ENCODE measurements around the gene TXLNB.

The TXLNB gene

GRCh38 chr6:139282684-139283083 is 9.1 kb downstream of the TXLNB start:
- DNase-seq = no peak
- intact Hi-C loops (cut with DNase I) = no loop called here

DNA sequence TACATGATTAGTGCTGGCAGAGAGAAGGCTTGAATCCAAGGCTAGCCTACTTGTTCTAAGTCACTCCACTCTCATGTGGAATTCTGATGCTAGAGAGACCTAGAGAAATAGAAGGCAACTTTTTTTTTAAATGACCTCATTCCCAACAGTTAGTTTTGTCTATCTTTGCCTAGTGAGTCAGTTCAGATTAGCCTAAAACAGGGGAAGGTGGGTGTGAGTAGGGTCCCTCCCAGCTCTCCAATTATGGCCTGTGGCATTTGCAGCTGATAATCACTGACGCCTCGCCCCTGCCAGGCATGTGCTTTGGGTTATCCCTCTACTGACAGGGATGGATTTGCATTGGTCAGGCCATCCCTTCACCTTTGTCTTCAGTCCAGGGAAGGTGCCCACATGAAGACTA is 13.6 kb downstream of the TXLNB start:
- no peak for DNase-seq
- intact Hi-C loops (cut with DNase I) = no loop called here

- intact Hi-C loops (cut with DNase I) = no loop called here
- DNase-seq = no peak
These were observed 14.2 kb downstream of the TXLNB start for GRCh38 chr6:139277587-139277986.

- DNase-seq = no peak
- intact Hi-C loops (cut with DNase I) = no loop called here
These were observed 14.6 kb downstream of the TXLNB start for GRCh38 chr6:139277161-139277560.

DNA sequence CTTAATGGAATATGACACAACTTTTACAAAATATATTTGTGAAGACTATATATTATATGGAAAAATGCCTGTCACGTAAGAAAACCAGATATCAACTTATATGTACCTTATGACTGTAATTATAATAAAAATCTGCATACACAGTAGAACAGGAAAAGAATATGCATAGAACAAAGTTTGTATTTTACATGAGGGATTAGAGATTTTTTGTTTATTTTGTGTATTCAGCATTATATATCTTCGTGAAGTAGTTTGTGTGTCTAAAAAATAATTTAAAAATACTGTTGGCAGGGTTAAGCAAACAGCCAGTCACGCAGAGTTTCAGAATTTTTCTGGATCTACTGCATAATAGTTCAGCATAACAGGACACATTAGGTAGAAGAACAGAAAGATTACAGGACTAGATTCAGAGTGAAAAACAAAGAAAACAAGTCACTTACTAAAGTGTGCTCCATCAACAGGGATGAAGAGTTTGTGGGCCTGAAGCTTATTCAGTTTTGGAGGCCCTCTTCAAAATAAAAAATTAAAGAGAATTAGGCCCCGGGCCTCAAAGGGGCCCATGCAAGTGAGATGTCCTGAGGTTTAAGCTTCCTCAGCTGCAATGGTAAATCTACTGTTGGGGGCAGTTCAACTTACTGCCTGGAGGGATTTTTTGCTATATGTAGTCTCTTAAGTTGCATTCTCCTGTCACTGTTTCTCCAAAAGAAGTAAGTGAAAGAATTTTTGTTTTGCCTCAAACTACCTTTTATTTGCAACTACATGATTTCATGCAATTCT is 16.3 kb downstream of the TXLNB start:
- no peak for DNase-seq
- intact Hi-C loops (cut with DNase I) = no loop called here

- intact Hi-C loops (cut with DNase I) = no loop called here
- peak in 2 of 42 donors; percentile 7 to 25 for DNase-seq
These were observed 20.7 kb downstream of the TXLNB start for GRCh38 chr6:139271056-139271455.

DNA sequence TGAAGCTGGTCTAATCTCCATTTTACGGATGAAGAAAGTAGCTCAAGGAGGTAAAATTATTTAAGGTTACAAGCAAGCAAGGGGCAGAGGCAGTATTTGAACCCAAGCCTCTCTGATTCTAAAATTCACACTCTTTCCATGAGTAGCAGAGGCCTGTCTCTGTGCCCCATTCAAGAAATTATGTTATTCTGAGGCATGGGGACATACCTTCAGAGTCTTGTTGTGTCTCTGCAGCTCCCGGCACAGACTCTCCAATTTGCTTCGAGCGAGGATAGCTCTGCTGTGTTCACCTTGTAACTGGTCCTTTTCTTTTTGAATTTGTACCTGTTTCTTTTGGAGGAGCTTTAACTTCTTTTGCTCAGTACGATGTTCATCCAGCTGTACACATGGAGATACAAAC is 21.5 kb downstream of the TXLNB start:
- peak in 1 of 42 donors; percentile 20 for DNase-seq
- intact Hi-C loops (cut with DNase I) = no loop called here

DNA sequence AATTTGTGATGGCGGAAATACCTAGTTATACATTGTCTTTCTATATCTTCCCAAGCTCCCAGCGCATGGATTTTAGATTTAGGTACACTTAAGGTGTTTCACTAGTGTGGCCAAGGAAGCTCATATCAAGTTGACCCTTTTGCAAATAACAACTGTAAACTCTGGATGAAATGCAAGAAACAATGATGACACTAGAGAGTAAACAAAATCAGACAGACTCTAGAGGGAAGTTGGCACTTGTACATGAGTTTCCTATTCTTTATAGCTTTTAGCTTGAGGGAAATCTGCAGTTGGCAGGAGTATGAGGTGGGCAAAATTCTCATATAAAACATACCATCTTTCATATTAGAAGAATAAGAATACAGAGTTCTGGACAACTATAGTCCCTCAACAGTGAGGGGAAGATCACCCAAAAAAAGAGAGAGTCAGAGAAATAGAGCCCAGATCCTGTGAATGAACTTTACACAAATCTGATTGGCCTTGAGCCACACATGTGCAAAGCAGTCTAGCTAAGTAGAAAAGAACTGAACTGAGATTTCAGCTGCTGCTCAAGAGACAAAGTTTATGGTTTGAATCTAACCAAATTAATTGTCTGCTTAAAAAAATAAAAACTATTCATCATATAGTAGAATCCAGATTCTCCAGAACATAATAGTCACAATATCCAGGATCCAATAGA is 26.1 kb downstream of the TXLNB start:
- peak in 1 of 42 donors; percentile 8 for DNase-seq

DNA sequence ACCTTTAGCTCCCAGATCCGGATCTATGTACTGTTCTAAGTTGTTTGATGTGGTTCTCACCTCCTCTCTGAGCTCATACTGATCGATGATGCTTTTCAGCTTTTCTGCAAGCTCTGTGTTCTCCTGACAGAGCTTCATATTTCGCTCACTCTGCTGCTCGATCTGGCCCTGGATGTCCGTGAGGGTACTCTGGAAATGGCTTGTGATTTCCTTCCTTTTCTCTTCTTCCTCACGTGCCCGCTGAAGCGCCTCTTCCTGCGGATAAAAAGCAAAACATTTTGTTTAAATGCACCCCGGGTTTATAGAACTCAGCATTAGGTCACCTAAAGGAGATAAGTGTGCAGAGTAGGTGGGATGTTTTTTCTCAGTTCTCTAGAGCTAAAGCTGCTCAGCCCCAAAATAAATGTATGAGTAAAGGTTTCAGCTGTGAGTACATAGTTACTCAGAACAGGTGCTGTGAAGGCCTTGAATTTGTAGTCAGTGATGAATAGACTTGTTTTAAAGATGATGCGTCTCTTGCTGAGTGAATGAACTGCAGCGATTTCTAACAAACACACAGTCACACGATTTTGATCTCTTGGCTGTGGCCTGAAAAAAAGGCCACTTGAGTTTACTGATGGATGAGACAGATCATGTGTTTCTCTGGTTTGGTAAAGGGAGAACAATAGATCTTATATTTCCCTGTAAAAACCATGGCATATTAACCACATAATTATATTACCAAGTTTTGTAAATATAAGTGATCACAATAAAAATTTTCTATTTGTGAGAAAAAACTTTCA is 29.1 kb downstream of the TXLNB start:
- intact Hi-C loops (cut with DNase I) = no loop called here

More for the DNA sequence above, 26.1 kb downstream of the TXLNB start:
- intact Hi-C loops (cut with DNase I) = no loop called here

GRCh38 chr6:139257821-139258398 is 33.9 kb downstream of the TXLNB start:
- intact Hi-C loops (cut with DNase I) = no loop called here

More for the DNA sequence above, 29.1 kb downstream of the TXLNB start:
- DNase-seq = peak in 1 of 42 donors; percentile 29

DNA sequence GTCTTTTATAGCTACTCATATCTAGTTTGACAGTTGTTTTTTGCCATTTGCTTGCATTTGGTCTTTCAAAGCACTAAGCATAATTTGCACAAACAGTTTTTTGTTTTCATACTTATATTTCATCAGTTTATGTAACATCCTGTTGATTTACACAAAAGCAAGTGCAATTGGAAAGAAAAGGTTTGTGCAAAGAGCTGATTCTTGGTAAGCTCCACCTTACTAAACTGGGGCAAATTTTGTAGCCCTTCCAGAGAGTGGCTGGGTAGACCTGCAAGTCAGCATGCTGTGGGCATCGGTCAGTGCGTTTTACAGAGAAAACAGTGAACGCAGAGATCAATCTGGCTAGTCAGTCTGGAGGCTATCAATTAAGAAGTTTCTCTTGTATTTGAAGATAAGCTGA is 34.5 kb downstream of the TXLNB start:
- DNase-seq = peak in 1 of 42 donors; percentile 21
- intact Hi-C loops (cut with DNase I) = no loop called here

More at GRCh38 chr6:139257821-139258398, 33.9 kb downstream of the TXLNB start:
- DNase-seq = peak in 1 of 42 donors; percentile 25

DNA sequence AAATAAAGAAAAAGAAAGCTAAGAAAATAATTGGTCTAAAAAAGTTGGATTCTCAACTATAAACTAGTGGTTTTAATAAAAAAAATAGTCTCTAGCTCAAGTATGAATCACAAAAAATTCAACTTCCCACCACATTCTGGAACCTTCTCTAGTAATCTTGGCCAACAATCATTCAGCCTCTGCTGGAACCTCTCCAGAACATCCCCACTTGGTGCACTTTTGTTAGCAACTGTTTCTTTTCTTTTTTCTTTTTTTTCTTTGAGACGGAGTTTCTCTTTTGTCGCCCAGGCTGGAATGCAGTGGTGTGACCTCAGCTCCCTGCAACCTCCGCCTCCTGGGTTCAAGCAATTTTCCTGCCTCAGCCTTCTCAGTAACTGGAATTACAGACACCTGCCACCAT is 35.7 kb downstream of the TXLNB start:
- no peak for DNase-seq
- intact Hi-C loops (cut with DNase I) = no loop called here

- intact Hi-C loops (cut with DNase I) = no loop called here
- no peak for DNase-seq
These were observed 37.6 kb downstream of the TXLNB start for GRCh38 chr6:139254196-139254595.

DNA sequence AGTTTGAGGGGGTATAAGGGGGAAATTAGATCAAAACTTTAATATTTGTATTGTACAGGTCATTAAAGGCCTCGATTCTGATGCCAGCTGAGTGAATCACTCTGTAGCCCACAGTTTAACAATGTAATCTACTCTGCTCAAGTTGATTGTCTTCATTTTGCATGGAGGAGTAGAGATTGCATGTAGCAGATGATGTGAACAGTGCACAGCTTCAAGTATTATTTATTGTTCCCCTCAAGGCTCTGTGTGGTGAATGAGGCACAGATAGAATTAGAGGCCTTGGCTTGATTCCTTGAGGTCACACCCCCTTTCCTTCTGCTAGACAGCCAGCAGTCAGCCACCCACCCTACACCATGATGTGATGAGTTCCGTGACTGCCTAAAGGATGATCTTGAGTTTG is 38.1 kb downstream of the TXLNB start:
- peak in 1 of 42 donors; percentile 27 for DNase-seq
- intact Hi-C loops (cut with DNase I) = no loop called here

DNA sequence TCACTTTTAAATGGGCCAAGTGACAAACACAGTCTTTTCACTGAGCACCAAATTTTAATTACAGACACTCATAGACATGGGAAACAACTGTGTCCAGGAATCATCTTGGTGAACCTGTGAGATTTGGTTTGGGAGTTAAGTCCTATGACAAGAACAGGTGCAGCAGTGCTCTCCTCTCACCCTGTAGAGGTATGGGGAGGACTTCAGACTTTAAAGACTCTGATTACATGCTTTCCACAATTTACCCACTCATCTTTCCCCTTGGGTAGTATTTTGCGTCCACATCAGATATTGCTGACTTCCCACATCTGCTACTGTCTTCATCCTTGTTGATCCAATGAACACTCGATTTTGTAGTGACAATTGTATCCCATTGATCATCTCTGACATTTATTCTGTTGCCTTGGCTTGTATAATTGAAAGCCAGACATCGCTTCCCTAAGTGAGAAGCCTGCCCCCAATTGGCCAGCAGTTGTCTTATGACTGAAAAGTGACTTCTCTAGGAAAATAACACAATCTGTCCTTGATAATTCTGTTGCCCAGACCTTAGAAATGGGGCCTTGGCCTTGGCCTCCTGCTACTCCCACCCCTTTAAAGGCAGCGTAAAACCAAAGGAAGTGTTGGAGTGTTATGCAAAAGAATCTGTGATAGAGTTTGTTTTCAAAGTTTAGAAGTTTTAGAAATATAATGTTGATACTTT is 40.0 kb downstream of the TXLNB start:
- intact Hi-C loops (cut with DNase I) = no loop called here
- DNase-seq = no peak

DNA sequence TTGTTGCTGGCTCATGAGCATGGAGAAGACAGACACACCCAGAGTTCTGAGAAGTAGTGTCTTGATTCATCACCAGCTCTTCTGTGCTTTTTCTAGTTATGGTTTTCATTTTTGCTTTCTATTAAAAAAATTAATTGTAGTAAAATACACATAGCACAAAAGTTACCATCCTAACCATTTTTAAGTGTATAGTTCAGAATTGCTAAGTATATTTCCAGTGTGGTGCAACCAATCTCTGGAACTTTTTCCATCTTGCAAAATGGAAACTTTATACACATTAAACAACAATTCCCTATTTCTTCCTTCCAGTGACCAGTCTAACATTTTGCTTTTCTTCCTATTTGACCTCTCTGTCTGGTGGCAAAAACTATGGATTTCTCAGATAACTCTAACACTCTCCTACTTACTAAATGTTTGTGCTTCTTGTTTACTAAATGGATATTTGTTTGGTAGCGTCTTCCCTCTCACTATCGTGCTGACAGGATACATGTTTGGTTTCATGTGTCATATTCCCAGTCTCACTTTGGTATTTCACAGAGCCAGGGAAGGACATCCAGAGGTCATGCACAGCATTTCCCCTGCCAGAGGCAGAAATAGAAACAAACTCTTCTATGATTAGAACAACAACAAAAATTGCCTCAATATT is 40.6 kb downstream of the TXLNB start:
- intact Hi-C loops (cut with DNase I) = no loop called here
- no peak for DNase-seq

DNA sequence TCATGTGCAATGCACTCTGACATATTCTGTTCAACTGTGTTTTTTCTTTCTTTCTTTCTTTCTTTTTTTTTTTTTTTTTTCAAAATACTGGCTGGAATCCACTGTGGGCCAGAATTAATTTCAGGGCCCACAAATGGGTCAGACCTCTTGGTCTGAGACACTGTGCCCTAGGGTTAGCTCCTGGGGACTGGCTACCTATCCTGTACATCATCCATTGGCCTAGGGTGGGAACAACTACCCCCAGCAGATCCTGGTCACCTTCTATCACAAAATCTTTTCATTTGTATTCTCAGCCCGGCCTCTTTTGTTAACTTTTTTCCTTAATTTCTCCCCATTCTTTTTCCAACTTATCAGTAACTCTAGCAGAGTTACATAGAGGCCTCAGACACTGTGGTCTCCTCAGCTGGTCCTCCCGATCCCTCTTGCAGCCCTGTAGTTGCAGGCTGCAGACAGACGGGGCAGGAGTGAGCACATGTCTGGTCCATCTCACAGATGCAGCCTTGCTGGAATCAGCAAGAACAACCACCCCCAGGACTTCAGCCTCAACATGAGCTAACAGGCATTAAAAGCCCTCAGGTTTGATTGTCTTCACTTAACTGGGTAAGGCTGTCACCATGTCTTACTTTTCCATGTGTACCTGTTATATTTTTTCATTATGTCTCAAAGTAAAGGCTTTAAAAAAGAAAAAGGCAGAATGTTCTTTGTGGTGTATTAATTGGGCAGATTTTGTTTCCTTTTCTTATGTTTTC is 41.3 kb downstream of the TXLNB start:
- DNase-seq = peak in 39 of 42 donors; percentile 16 to 78 (median 41)
- intact Hi-C loops (cut with DNase I) = no loop called here

- intact Hi-C loops (cut with DNase I) = no loop called here
- DNase-seq = peak in 22 of 42 donors; percentile 5 to 68 (median 33)
These were observed 42.4 kb downstream of the TXLNB start for GRCh38 chr6:139249395-139249794.
